Islet precursor cell (in vitro differentiated cells): ENCODE measurements around the gene RAC3.
"Not testable (repeated sequence)": the region's sequence is repeated elsewhere in the genome, so short reads cannot be mapped to it uniquely, and the experiment has no call there.

Source experiments
- DNase-seq: peaks from one replicate; pipeline ENCODE4 v3.0.0-alpha.2; 2018

Gene RAC3

GRCh38 chr17:82025401-82026107, 5.9 kb upstream of the RAC3 start:
- no peak for DNase-seq

- no peak for DNase-seq
Measured at GRCh38 chr17:82028246-82028645, 3.2 kb upstream of the RAC3 start.

- no peak for DNase-seq
Measured at GRCh38 chr17:82028966-82029365, 2.5 kb upstream of the RAC3 start.

- DNase-seq: no peak
Measured at GRCh38 chr17:82029391-82029790, 2.1 kb upstream of the RAC3 start.

GRCh38 chr17:82029990-82030469, 1.4 kb upstream of the RAC3 start:
- DNase-seq: no peak

GRCh38 chr17:82030470-82031302, 792 bp upstream of the RAC3 start:
- peak; percentile 98 for DNase-seq

GRCh38 chr17:82031885-82032627, 578 bp downstream of the RAC3 start:
- no peak for DNase-seq

GRCh38 chr17:82033359-82034085, 2.0 kb downstream of the RAC3 start:
- no peak for DNase-seq

GRCh38 chr17:82034371-82035011, 3.0 kb downstream of the RAC3 start:
- no peak for DNase-seq

- DNase-seq: no peak
Measured at GRCh38 chr17:82035488-82035887, 4.0 kb downstream of the RAC3 start.

GRCh38 chr17:82035956-82036633, 4.6 kb downstream of the RAC3 start:
- no peak for DNase-seq

- DNase-seq: no peak
Measured at GRCh38 chr17:82036634-82037091, 5.2 kb downstream of the RAC3 start.

GRCh38 chr17:82037092-82037888, 5.8 kb downstream of the RAC3 start, which contains the start of gene DCXR:
DCXR (minus strand) TSS chr17:82037697; CDS start chr17:82037682, 15 bp downstream.
- peak; percentile 100 for DNase-seq

GRCh38 chr17:82037889-82038195, 6.4 kb downstream of the RAC3 start:
- DNase-seq: no peak

GRCh38 chr17:82038796-82039409, 7.4 kb downstream of the RAC3 start:
- DNase-seq: not testable (repeated sequence)

- DNase-seq: no peak
Measured at GRCh38 chr17:82039695-82040299, 8.3 kb downstream of the RAC3 start.

GRCh38 chr17:82041144-82041814, 9.8 kb downstream of the RAC3 start:
- DNase-seq: no peak

- no peak for DNase-seq
Measured at GRCh38 chr17:82042649-82043048, 11.2 kb downstream of the RAC3 start.

- DNase-seq: no peak
Measured at GRCh38 chr17:82043507-82043906, 12.0 kb downstream of the RAC3 start.
